Stimulated activated CD8-positive, alpha-beta memory T cell treated with anti-CD3 and anti-CD28 coated beads, Interleukin-2, amount 100 ng/mL, for 48 hours (primary cell): ENCODE data around the gene RPL37A.
"Not testable (repeated sequence)": the region's sequence is repeated elsewhere in the genome, so short reads cannot be mapped to it uniquely, and the experiment has no call there.

ENCODE experiments used
- DNase-seq, 2 donors: peaks; one replicate each; pipeline ENCODE4 v3.0.0-alpha.2; 2020; ENCODE audit warnings: low read depth in 2 of 2

RPL37A gene

GRCh38 chr2:216517447-216518225 lies 19.0 kb downstream of the RPL37A start:
- no peak for DNase-seq

- DNase-seq: not testable (repeated sequence)
Observed at GRCh38 chr2:216518566-216519119, 20.0 kb downstream of the RPL37A start.

- no peak for DNase-seq
Observed at GRCh38 chr2:216519154-216519762, 20.6 kb downstream of the RPL37A start.

- DNase-seq: no peak
Observed at GRCh38 chr2:216520112-216520511, 21.5 kb downstream of the RPL37A start.

GRCh38 chr2:216522892-216523502 lies 24.4 kb downstream of the RPL37A start:
- no peak for DNase-seq

GRCh38 chr2:216525972-216526371 lies 27.3 kb downstream of the RPL37A start:
- DNase-seq: no peak

- DNase-seq: no peak
Observed at GRCh38 chr2:216526939-216527338, 28.3 kb downstream of the RPL37A start.

GRCh38 chr2:216527600-216527999 lies 29.0 kb downstream of the RPL37A start:
- DNase-seq: no peak

GRCh38 chr2:216532562-216532961 lies 33.9 kb downstream of the RPL37A start:
- no peak for DNase-seq

GRCh38 chr2:216533609-216534008 lies 35.0 kb downstream of the RPL37A start:
- no peak for DNase-seq

GRCh38 chr2:216534809-216535208 lies 36.2 kb downstream of the RPL37A start:
- no peak for DNase-seq

GRCh38 chr2:216535454-216535995 lies 36.9 kb downstream of the RPL37A start:
- DNase-seq: no peak

- DNase-seq: no peak
Observed at GRCh38 chr2:216536734-216537210, 38.1 kb downstream of the RPL37A start.

- DNase-seq: no peak
Observed at GRCh38 chr2:216537366-216537765, 38.7 kb downstream of the RPL37A start.

- no peak for DNase-seq
Observed at GRCh38 chr2:216538538-216538937, 39.9 kb downstream of the RPL37A start.

- DNase-seq: no peak
Observed at GRCh38 chr2:216539120-216539519, 40.5 kb downstream of the RPL37A start.

- no peak for DNase-seq
Observed at GRCh38 chr2:216539791-216540241, 41.2 kb downstream of the RPL37A start.

GRCh38 chr2:216540920-216541319 lies 42.3 kb downstream of the RPL37A start:
- DNase-seq: no peak

GRCh38 chr2:216541505-216541904 lies 42.9 kb downstream of the RPL37A start:
- DNase-seq: no peak

GRCh38 chr2:216545359-216545758 lies 46.7 kb downstream of the RPL37A start:
- no peak for DNase-seq

- DNase-seq: no peak
Observed at GRCh38 chr2:216546241-216546640, 47.6 kb downstream of the RPL37A start.
